Right kidney (tissue), 1 donor: ENCODE data around the gene ADAMTS7.

ENCODE experiments used
- DNase-seq: peaks from one replicate; pipeline ENCODE4 v3.0.0-alpha.2; 2016

The ADAMTS7 gene

GRCh38 chr15:78718837-78719236 is 92.4 kb downstream of the ADAMTS7 start:
- DNase-seq: no peak

- DNase-seq: no peak
Measured at GRCh38 chr15:78717956-78718656, 93.2 kb downstream of the ADAMTS7 start.

- no peak for DNase-seq
Measured at GRCh38 chr15:78716651-78717050, 94.6 kb downstream of the ADAMTS7 start.

- DNase-seq: no peak
Measured at GRCh38 chr15:78715930-78716329, 95.3 kb downstream of the ADAMTS7 start.

GRCh38 chr15:78715434-78715833 is 95.8 kb downstream of the ADAMTS7 start:
- no peak for DNase-seq

GRCh38 chr15:78714890-78715289 is 96.4 kb downstream of the ADAMTS7 start:
- DNase-seq: no peak

- DNase-seq: no peak
Measured at GRCh38 chr15:78712797-78713515, 98.3 kb downstream of the ADAMTS7 start.

GRCh38 chr15:78711638-78712037 is 99.6 kb downstream of the ADAMTS7 start:
- no peak for DNase-seq

GRCh38 chr15:78709263-78709882 is 101.9 kb downstream of the ADAMTS7 start:
- DNase-seq: peak; percentile 69
